ENCODE results near the gene TNP1. TPM values are rescaled to one million over a fixed set of nuclear protein-coding genes. Genes with fewer than 3 reads are reported as not detected.

Gene TNP1
- total RNA-seq, 1 experiment from 2014 or later: not detected

- Mint-ChIP-seq H3K4me1 (ENCODE audit: insufficient read depth, unreplicated experiment) (no peaks in the 10 kb centered on the region), H3K27me3 (ENCODE audit: insufficient read depth, unreplicated experiment) (no peaks in the 10 kb centered on the region), H3K27ac (ENCODE audit: low read depth, unreplicated experiment) (no peak overlapping the region), H3K4me3 (ENCODE audit: unreplicated experiment) (no peak overlapping the region), H3K36me3 (ENCODE audit: insufficient read depth, unreplicated experiment) (peaks cover 6% of the 10 kb centered on the region), H3K9me3 (ENCODE audit: unreplicated experiment) (no peaks in the 10 kb centered on the region)
- peak; percentile 5 for DNase-seq (ENCODE audit: unreplicated experiment)
- ChIA-PET POLR2A (no interaction called here), CTCF (no interaction called here)
- intact Hi-C loops (cut with micrococcal nuclease): no loop called here
- TF ChIP-seq, protein P1, sequence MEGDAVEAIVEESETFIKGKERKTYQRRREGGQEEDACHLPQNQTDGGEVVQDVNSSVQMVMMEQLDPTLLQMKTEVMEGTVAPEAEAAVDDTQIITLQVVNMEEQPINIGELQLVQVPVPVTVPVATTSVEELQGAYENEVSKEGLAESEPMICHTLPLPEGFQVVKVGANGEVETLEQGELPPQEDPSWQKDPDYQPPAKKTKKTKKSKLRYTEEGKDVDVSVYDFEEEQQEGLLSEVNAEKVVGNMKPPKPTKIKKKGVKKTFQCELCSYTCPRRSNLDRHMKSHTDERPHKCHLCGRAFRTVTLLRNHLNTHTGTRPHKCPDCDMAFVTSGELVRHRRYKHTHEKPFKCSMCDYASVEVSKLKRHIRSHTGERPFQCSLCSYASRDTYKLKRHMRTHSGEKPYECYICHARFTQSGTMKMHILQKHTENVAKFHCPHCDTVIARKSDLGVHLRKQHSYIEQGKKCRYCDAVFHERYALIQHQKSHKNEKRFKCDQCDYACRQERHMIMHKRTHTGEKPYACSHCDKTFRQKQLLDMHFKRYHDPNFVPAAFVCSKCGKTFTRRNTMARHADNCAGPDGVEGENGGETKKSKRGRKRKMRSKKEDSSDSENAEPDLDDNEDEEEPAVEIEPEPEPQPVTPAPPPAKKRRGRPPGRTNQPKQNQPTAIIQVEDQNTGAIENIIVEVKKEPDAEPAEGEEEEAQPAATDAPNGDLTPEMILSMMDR (IDR thresholded peaks at IDR 0.05; ENCODE audit: unreplicated experiment): no peak
- no TSS peak for BruUV-seq (replicated peaks)
These were observed 17.2 kb upstream of the TNP1 start for GRCh38 chr2:216877085-216877484.

GRCh38 chr2:216875862-216876261, 16.0 kb upstream of the TNP1 start:
- Mint-ChIP-seq H3K4me1 (ENCODE audit: insufficient read depth, unreplicated experiment) (no peaks in the 10 kb centered on the region), H3K4me3 (ENCODE audit: unreplicated experiment) (no peak overlapping the region), H3K9me3 (ENCODE audit: unreplicated experiment) (no peaks in the 10 kb centered on the region), H3K27ac (ENCODE audit: low read depth, unreplicated experiment) (no peak overlapping the region), H3K27me3 (ENCODE audit: insufficient read depth, unreplicated experiment) (no peaks in the 10 kb centered on the region), H3K36me3 (ENCODE audit: insufficient read depth, unreplicated experiment) (peaks cover 4% of the 10 kb centered on the region)
- no peak for DNase-seq (ENCODE audit: unreplicated experiment)
- POLR2A ChIA-PET: no interaction called here
- CTCF ChIA-PET: no interaction called here
- TF ChIP-seq, protein P1 (IDR thresholded peaks at IDR 0.05; ENCODE audit: unreplicated experiment): no peak
- intact Hi-C loops (cut with micrococcal nuclease): no loop called here
- no TSS peak for BruUV-seq (replicated peaks)

DNA sequence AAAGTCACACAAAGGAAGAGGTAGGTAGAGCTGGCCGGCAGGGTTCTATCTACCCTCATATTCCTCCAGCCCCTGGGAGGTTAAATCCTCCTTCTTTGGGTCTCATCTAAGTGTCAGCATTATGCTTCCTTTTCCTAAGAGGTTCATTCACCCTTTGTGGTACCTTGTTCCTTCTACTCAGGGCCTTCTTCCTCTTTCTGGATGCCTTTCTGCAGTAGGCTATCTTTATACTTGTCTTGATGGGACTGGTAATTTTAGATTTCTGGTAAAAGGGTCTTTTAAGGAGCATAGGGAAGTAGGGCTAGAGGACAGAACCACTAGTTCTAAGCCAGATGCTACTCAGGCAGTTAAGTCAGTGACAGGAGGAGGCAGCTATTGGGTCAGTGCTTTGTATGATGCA, 13.7 kb upstream of the TNP1 start:
- H3K27ac Mint-ChIP-seq (ENCODE audit: low read depth, unreplicated experiment): no peak overlapping the region
- intact Hi-C loops (cut with micrococcal nuclease): no loop called here
- no peaks in the 10 kb centered on the region for H3K9me3 Mint-ChIP-seq (ENCODE audit: unreplicated experiment)
- ChIA-PET CTCF (interaction anchor here (0.5 to 0.6 kb wide), 2 partner anchors 270 to 292 kb away, joined by 3 to 5 read pairs; no protein-coding TSS in a partner anchor), POLR2A (no interaction called here)
- TF ChIP-seq, protein P1 (IDR thresholded peaks at IDR 0.05; ENCODE audit: unreplicated experiment): no peak
- BruUV-seq (replicated peaks): no TSS peak
- DNase-seq (ENCODE audit: unreplicated experiment): no peak
- no peaks in the 10 kb centered on the region for H3K27me3 Mint-ChIP-seq (ENCODE audit: insufficient read depth, unreplicated experiment)
- H3K4me1 Mint-ChIP-seq (ENCODE audit: insufficient read depth, unreplicated experiment): no peaks in the 10 kb centered on the region
- H3K4me3 Mint-ChIP-seq (ENCODE audit: unreplicated experiment): no peak overlapping the region
- H3K36me3 Mint-ChIP-seq (ENCODE audit: insufficient read depth, unreplicated experiment): no peaks in the 10 kb centered on the region

DNA sequence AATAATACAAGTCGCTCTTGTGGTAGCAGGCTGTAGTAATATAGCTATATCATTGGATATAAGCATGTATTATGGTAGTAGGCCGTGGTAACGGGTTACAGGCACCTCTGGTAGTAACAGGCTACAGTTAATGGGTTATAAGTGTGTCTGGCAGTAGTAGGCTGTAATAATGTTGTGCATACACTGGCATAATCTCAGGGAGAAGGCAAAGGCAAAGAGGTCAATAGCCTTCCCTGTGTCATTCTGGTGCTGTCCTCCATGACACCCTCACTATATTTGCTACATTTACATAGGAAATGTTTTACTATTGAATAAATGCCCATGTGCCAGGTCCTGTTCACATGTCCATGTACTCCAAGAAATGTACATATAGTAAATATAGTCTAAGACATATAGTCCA, 12.8 kb upstream of the TNP1 start:
- no peak overlapping the region for H3K27ac Mint-ChIP-seq (ENCODE audit: low read depth, unreplicated experiment)
- POLR2A ChIA-PET: no interaction called here
- DNase-seq (ENCODE audit: unreplicated experiment): no peak
- H3K9me3 Mint-ChIP-seq (ENCODE audit: unreplicated experiment): no peaks in the 10 kb centered on the region
- TF ChIP-seq, protein P1 (IDR thresholded peaks at IDR 0.05; ENCODE audit: unreplicated experiment): no peak
- CTCF ChIA-PET: interaction anchor here (0.9 kb wide), 1 partner anchor 172 kb away, joined by 3 read pairs; no protein-coding TSS in a partner anchor
- no peaks in the 10 kb centered on the region for H3K27me3 Mint-ChIP-seq (ENCODE audit: insufficient read depth, unreplicated experiment)
- H3K36me3 Mint-ChIP-seq (ENCODE audit: insufficient read depth, unreplicated experiment): no peaks in the 10 kb centered on the region
- no TSS peak for BruUV-seq (replicated peaks)
- H3K4me3 Mint-ChIP-seq (ENCODE audit: unreplicated experiment): no peak overlapping the region
- no peaks in the 10 kb centered on the region for H3K4me1 Mint-ChIP-seq (ENCODE audit: insufficient read depth, unreplicated experiment)
- intact Hi-C loops (cut with micrococcal nuclease): no loop called here

Measured in MCF 10A (cell line).